Fibroblast of peridontal ligament (primary cell): ENCODE data around the gene DPH6.

Source experiments
- DNase-seq: peaks from one replicate; pipeline ENCODE4 v3.0.0-alpha.2; 2010; ENCODE audit errors: extremely low read depth

DPH6 gene

DNA sequence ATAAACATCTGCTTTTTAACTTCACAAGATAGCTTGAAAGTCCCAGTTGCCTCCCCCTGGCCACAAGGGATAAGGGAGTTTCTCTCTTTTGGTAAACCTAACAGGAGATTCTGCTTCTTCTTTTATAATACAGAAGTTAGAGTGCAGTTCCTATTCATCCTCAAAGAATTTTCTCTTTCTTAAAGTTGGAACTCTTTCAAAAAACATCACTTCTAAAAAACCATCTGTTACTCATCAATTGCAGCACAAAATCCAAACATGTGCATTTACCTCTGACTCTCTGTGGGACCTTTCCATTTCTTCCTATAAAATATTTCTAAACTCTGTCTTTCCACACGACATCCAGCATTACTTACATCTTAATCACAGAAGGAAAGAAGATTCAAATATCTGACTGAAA is 5.1 kb downstream of the DPH6 start:
- DNase-seq, result peak; percentile 87

DNA sequence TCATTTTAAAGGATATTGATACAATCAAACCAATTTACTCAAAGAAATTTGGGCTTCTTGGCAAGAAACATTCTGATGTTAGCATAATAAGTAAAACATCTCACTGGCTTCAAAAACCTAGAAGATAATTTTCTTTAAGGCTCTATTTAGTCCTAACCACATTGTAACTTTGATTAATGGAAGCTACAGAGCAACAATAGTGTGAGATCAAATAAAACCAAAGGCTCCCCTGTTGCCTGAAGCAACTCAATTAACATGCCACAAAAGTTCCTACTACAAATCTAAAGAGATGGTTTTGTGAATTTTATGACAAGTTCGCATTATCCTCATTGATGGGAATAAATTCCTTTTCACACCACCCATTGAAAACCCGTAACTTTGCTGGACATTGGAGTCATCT is 5.9 kb downstream of the DPH6 start:
- no peak for DNase-seq

DNA sequence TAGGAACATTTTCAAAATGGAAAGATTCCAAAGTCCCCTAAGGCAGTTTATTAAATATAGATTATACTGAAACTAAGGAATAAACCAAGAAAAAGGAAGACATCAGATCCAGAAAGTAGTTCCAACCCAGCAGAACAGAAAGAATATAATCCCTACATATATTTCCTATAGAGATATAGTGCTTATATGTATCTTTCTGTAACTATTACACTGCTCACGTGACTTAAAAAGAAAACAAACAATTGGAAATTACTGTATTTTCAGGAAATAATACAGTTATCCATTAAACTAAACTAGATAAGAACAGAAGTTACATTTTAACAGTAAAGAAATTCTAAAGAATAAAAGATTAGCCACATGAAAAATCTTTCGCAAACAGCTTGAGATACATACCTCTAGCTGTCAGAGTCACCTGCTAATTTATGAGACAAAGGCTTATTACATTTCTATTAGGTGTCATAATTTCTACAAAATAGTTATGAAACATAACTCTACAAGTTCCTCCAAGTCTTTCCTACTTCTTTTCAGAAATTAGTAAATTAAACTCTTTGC is 10.5 kb downstream of the DPH6 start:
- no peak for DNase-seq

DNA sequence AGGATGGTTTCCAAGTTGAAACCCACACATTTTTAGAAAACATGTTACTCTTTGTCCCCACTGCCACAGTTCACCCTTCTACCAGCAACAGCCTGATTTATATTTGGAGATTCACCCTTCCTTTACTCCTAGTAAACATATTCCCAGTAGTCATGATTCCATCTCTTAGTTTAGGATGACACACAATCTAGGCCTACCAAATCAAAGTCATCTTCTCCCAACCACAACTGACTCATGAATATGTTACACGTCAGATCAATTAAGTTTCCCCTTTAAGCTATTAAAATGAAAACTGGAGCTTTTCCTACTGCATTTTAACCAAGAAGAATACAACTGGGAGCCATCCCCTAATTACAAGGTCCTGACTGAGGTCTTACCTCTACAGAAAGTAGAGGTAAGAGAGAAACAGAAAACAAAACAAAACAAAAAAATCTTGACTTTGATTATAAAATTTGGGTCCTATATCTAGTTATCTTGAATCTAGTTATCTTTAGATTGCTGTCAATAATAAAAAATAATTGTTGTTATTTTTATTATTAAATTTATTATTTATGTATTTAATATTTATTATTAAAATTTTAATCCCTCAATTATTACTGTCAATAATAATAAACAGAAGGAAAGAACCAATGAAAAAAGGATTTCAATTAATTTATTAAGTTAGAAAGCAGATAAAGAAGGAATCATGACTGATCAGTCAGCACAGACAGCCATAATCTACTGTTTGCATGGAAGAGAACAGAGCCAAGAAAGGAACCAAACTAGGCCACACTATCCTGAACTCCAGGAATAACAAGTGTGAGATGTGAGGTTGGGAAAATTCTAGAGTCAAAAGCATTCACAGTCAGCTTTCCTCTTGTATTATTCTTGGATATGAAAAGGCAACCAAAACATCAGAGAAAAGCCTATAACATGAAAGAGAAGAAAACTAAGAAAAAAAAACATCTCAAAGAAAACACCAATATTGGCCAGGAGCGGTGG is 12.5 kb downstream of the DPH6 start:
- DNase-seq, result peak; percentile 85

DNA sequence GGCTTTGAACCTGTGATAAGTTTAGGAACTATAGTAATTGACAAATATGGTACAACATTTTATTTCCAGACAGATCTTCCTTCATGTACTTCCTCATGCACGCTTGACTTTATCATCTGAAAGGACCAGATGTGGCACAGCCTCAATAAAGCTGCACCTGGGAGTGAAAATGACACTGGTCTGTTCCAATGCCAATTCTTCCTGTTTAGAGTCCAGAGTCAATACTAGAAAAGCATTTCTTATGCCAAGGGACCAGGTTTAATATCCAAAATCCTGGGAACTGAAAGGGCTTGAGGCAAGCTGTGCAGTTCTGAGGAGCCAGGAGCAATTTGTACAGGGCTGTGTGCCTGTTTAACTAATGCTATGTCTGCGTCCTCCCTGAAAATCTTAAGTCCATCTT is 15.3 kb downstream of the DPH6 start:
- DNase-seq, result no peak

DNA sequence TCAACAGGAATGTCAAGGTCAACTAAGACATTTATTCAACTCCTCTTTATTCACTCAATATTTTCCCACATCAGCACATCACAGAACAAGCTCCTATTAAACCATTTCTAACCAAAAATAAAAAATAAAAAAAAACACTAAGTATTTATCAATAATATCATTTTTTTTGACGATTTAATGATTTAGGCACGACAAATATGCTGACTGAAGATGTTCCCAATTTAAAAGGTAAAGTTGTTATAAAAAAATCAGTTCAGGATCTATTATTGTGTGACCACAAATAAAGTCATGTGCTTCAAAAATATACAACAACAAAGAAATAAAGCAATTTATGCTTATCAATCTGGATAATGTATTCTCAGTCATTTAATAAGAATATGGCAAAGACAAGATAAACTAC is 16.2 kb downstream of the DPH6 start:
- DNase-seq, result no peak

DNA sequence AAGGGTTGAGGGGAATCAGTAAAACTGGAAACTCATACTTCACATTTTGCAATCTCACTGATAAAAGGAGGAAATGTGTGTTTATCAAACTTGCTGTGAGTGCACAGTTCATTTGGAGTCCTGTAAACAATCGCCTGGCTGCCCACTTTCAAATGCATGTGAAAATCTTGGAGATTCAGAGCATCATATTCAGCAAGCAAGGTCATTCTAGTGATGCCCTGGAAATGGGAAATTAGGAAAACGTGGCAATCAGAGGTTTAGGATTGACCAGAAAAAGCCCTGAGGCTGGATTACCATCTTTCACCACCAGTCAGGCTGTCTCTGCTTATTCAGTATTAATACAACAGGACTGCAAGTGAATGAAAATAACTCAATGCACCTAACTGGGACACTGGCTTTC is 23.9 kb downstream of the DPH6 start:
- peak; percentile 68 for DNase-seq

DNA sequence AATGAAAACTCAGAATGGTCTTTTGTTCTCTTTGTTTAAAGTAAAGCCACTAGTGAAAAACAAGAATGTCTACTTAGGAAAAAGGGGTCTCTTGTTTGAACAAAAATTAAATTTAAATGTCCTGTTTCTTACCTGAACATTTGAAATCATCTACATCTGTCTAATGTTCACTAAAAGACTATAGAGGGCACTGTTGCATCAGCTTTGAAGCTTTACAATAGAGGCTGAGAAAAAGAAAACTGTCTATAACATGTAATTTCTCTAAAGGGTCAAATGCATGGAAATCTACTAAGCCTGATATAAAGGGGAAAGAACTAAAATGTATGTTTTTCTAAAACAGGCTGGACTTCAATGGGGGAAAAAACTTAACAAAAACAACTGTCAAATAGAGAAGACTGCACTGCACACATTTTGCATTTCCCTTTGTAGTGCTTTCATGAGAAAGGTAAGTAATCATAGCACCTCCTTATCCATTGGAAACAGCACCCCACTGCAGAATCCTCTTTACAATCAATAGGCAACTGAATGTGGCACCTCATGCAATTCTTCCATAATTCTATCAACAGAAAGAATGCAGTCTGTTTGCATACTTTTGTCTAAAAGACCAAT is 26.3 kb downstream of the DPH6 start:
- DNase-seq, result peak; percentile 79

DNA sequence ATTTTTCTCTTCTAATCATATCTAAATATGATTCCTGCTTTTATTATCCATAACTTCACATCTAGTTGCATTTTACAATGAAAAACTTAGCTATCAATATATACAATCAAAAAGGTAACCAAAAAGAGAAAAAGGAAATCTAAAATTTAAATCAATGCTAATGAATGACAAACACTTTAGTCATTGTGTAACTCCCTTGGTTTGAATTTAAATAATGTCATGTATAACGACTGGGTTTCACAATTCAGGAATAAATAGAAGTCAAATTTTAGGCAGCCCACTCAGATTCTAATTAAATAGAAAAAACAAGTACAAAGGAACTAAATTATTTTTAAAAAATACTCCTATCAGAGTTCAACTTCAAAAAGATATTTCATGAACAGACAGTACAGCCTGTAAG is 26.9 kb downstream of the DPH6 start:
- no peak for DNase-seq

DNA sequence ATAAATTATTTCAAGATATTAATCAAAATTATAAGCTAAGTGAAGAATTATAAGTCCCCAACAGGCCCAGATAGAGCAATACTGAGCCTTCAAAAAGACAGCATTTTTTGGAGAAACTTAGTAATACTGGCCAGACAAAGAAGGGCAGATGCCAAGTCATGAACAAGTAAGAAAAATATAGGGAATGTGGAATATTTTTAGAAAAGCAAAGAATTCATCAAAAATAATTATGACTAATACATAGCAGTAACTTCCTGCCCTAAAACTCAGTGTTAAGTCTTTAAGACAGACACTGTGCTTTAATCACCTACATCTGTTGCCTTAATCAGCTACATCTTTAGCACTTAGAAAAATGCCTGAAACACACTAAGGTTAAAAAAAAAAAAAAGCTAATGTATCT is 31.2 kb downstream of the DPH6 start:
- DNase-seq, result peak; percentile 56

DNA sequence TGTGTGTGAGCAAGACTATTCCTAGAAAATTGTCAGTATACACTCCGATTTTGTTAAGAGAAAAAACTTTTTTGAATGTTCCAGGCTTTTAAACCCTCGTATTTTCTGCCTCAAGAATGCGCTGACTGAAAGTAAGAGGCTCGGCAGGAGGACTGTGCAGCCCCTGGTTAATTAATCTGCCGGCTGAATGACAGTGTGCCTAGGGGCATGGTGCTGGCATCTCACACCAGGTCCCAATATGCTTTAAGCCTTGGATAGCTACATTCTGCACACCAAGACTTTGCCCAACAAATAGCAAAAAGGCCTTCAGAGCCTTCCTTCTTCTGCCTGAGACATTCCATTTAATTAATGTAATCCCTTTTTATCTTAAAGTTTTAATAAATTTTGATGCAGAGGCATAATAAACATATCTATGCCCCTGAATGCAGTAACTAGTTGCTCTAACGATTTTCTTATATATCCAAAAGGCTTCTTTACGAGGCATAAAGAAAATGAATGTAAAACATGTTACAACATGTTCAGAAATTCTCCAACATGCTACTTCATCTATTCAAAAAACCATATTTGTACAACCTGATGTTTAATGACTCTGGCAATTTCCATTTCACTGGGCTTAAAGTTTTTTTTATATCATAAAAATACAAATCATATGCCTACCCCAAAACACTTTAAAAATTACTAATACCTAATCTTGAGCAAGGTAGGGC is 37.9 kb downstream of the DPH6 start:
- no peak for DNase-seq

DNA sequence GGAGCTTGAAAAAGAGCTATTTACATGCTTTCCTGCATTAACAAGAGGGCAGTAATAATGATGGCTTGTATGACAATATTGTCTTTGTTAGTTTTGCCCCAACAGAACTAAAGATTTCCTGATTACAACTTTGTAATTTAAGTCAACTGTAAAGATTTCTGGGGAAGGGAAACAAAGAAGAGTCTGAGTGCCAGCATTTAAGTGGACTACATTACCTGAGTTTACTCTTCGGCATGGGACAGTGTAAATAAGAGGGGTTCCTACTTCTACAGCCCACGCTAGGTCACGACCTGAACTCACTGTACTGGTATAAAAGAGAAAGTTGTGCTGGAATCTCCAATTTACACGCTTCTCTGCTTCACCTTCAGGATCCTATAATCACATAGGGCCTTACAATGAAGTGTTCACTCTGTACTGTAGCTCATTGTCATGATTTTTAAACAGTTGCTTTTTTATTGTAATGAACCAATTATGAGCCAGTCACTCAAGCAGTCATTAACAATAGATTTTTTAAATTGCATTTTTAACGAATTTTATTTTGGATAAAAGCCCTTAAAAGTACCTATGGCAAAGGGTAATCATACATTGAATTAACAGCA is 39.6 kb downstream of the DPH6 start:
- DNase-seq, result no peak

DNA sequence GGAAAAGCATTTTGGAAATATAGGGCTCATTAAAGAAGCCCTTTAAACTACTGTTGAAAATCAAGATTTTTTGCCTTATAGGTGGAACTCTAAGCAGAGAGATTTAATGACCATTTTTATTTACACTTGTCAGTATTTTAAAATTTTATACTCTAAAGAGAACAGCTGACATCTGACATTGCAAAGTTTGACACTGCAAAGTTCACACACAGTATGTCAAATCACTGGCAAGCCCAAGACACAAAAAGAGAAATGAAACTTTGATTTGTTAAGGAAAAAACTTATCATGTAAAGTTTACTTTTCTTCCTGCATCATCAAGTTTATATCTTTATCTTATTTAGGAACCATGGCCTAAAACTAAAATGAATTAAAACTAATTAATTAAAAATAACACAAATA is 40.2 kb downstream of the DPH6 start:
- no peak for DNase-seq

DNA sequence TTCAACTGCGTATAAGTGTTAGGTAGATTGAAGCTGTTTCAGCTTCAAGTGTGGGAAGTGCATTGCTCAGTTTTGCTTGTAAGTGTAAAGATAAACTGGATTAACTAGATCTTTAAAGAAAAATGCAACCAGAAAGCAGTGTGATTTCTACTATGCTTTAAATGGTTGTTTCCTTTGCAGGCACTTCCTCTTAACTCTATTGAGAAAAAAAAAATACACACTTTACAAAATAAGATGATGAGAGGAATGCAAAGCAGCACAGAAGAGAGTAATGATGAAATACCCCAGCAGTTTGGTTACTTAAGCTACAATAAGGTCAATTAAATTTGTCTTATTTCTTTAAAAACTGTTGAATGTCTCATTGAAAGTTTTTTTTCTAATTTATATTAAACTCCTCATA is 40.8 kb downstream of the DPH6 start:
- DNase-seq, result peak; percentile 26

DNA sequence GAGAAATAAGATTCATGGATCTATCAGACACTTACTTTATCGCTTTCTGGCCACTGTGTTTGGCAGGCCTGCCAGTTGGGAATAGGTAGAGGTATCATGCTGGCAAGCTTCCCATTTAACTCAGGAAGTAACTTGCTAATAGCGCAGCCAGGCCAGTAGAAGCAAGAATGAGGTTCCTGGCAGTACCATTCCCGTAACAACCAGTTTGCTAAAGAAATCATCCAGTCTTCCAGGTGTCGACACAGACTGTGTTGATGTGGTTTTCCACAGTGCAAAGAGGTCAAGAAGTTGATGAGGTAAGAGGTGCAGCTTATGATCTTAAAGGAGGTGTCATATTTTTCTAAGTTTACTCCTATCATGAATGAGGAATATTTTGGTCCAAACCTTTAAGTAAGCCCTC is 46.2 kb downstream of the DPH6 start:
- no peak for DNase-seq

DNA sequence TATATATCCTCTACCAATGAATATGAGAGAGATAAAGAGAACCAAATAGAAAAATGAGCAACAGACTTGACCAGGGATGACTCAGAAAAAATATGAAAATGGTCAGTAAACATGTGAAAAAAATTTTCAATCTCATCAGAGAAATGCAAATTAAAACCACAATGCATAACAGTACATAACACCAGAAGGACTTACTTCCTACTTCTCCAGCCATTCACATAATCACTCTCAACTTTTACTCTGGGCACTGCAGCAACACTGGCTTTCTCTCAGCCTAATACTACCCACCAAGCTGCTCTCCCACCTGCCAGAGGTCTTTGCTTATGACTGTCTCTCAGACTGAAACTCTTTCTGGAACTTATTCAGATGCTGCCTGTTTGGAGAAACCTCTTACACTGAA is 49.4 kb downstream of the DPH6 start:
- DNase-seq, result no peak

DNA sequence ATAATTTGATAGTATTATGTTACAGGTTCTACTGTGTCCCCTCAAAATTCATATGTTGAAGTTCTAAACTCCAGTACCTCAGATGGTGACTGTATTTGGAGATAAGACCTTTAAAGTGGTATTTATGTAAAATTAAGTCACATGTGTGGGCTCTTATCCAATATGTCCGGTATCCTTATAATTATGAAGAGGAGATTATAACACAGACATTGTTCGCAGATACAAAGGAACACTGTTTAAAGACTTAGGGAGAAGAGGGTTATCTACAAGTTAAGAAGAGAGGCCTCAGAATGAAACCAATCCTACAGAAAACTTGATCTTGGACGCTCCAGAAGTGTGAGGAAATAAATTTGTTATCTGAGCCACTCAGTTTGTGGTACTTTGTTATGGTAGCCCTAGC is 50.9 kb downstream of the DPH6 start:
- no peak for DNase-seq

DNA sequence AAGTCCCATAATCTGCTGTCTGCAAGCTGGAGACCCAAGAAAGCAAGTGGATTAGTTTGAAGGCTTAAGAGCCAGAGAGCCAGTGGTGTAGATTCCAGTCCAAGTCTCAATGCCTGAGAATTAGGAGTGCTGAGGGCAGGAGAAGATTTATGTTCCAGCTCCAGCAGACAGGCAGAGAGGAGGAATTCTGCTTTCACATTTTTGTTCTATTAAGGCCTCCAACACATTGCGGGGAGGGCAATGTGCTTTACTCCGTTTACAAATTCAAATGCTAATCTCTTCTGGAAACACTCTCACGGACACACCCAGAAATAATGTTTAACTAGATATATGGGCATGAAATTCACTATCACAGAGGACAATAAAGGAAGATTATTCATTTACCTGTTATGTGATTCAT is 54.0 kb downstream of the DPH6 start:
- DNase-seq, result no peak

DNA sequence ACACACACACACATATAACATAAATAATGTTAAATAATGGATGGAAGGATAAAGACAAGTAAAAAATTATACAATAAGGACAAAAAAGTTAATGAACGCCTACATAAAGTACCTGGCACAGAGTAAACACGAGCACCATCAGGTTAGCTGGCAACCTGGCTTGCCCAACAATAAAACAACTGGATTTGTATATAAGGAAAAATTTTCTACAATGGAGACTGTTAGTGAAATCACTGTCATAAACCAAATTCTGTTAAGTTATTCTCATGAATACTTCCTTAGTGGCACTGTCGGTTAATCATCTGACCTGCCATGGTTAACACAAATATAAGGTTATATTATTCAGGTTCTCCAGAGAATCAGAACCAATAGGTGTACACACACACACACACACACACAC is 54.8 kb downstream of the DPH6 start:
- DNase-seq, result no peak

DNA sequence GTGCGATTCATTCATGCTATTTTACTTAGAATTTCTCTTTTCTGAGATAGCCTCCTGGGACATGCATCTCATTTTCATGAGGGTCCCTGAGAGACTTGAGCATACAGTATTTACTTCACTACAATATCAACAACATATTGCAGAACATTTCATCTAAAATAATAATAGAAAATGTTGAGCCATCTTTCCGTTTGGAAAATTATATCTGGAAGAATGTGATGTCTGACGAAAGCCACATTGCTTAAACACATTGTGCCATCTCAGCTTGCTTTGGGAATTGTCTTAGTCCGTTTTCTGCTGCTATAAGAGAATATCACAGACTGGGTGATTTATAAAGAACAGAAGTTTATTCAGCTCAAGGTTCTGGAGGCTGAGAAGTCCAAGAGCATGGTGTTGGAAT is 55.5 kb downstream of the DPH6 start:
- no peak for DNase-seq

DNA sequence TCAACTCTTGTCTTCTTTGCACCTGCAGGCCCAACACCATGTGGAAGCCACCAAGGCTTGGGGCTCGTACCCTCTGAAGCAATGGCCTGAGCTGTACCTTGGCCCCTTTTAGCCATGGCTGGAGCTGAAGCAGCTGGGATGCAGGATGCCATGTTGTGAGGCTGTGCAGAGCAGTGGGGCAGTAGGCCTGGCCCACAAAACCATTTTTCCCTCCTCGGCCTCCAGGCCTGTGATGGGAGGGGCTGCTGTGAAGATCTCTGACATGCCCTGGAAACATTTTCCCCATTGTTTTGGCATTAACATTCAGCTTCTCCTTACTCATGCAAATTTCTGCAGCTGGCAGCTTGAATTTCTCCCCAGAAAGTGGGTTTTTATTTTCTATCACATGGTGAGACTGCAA is 58.5 kb downstream of the DPH6 start:
- no peak for DNase-seq

DNA sequence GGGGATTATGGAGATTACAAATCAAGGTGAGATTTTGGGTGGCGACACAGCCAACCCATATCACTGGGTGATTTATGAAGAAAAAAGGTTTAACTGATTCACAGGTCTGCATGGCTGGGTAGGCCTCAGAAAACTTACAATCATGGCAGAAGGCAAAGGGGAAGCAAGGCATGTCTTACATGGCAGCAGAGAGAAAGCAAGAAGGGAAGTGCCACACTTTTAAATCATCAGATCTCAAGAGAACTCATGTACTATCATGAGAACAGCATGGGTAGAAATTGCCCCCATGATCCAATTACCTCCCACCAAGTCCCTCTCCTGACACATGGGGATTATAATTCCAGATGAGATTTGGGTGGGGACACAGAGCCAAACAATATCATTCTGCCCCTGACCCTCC is 59.7 kb downstream of the DPH6 start:
- DNase-seq, result no peak
